HG02678 (cell line): ENCODE data around the gene MBL2.

ENCODE experiments used
- ATAC-seq: cut with Tn5 transposase; IDR thresholded peaks from one replicate; pipeline ENCODE4 v1.9.1; 2021; ENCODE audit warnings: mild to moderate bottlenecking, moderate library complexity; ENCODE audit not compliant: unreplicated experiment

The MBL2 gene

GRCh38 chr10:52774182-52774581 is 1.6 kb upstream of the MBL2 start:
- no peak for ATAC-seq

GRCh38 chr10:52771534-52772445 is 794 bp downstream of the MBL2 start:
- ATAC-seq = no peak

GRCh38 chr10:52770904-52771303 is 1.7 kb downstream of the MBL2 start:
- no peak for ATAC-seq

- no peak for ATAC-seq
Observed at GRCh38 chr10:52769966-52770365, 2.6 kb downstream of the MBL2 start.

GRCh38 chr10:52768001-52768532 is 4.5 kb downstream of the MBL2 start:
- no peak for ATAC-seq

- no peak for ATAC-seq
Observed at GRCh38 chr10:52762088-52762487, 10.5 kb downstream of the MBL2 start.

- no peak for ATAC-seq
Observed at GRCh38 chr10:52759154-52759553, 13.4 kb downstream of the MBL2 start.

- ATAC-seq = no peak
Observed at GRCh38 chr10:52758406-52758805, 14.2 kb downstream of the MBL2 start.

- ATAC-seq = no peak
Observed at GRCh38 chr10:52757773-52758172, 14.8 kb downstream of the MBL2 start.

GRCh38 chr10:52756966-52757365 is 15.6 kb downstream of the MBL2 start:
- ATAC-seq = no peak

- no peak for ATAC-seq
Observed at GRCh38 chr10:52756295-52756694, 16.3 kb downstream of the MBL2 start.

GRCh38 chr10:52755297-52756062 is 17.1 kb downstream of the MBL2 start:
- no peak for ATAC-seq

- no peak for ATAC-seq
Observed at GRCh38 chr10:52752801-52753445, 19.7 kb downstream of the MBL2 start.

- ATAC-seq = no peak
Observed at GRCh38 chr10:52752261-52752660, 20.3 kb downstream of the MBL2 start.

GRCh38 chr10:52751337-52751736 is 21.2 kb downstream of the MBL2 start:
- no peak for ATAC-seq

- no peak for ATAC-seq
Observed at GRCh38 chr10:52750629-52751028, 22.0 kb downstream of the MBL2 start.

- no peak for ATAC-seq
Observed at GRCh38 chr10:52747694-52748093, 24.9 kb downstream of the MBL2 start.

GRCh38 chr10:52746169-52746568 is 26.4 kb downstream of the MBL2 start:
- ATAC-seq = no peak

GRCh38 chr10:52744057-52744805 is 28.4 kb downstream of the MBL2 start:
- ATAC-seq = no peak

GRCh38 chr10:52742731-52743130 is 29.9 kb downstream of the MBL2 start:
- ATAC-seq = no peak

GRCh38 chr10:52741851-52742250 is 30.7 kb downstream of the MBL2 start:
- ATAC-seq = no peak
